ENCODE results near the gene SCN9A.

DNA sequence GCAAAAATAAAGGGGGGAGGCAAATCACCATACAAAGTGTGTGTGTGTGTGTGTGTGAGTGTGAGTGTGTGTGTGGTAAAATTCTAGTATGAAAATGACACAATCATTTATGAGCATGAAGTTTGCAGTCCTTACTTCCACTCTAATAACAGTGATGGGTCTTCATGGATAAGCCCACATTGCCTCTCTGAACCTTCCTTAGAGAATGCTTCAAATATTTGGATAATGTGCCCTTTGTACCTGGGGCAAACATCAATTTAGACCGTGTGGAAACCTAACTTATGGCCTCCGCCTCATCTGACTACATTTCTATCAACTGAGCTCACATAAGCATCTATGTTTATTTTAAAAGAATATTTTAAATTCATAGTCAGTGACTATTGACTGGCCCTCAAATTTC is 3.7 kb downstream of the SCN9A start:
- TF ChIP-seq YY2 (tag by site-specific recombination; IDR thresholded peaks at IDR 0.05) = no peak
- TF ChIP-seq KLF10 (tag by site-specific recombination; IDR thresholded peaks at IDR 0.05) = no peak
- TF ChIP-seq ZSCAN5A (tag by site-specific recombination; IDR thresholded peaks at IDR 0.05) = no peak
- no peak for TF ChIP-seq CTCF (tag by site-specific recombination; IDR thresholded peaks at IDR 0.05)
- no peak for TF ChIP-seq ZNF768 (tag by site-specific recombination; IDR thresholded peaks at IDR 0.05)
